LoVo (cell line): ENCODE results near the gene OCEL1.

Experiments used
- DNase-seq: peaks from one replicate; pipeline ENCODE4 v3.0.0-alpha.2; 2016; ENCODE audit warnings: low spot score

OCEL1 gene

GRCh38 chr19:17210296-17210695, 15.7 kb upstream of the OCEL1 start:
- no peak for DNase-seq

- no peak for DNase-seq
Observed at GRCh38 chr19:17211547-17212446, 14.2 kb upstream of the OCEL1 start.

DNA sequence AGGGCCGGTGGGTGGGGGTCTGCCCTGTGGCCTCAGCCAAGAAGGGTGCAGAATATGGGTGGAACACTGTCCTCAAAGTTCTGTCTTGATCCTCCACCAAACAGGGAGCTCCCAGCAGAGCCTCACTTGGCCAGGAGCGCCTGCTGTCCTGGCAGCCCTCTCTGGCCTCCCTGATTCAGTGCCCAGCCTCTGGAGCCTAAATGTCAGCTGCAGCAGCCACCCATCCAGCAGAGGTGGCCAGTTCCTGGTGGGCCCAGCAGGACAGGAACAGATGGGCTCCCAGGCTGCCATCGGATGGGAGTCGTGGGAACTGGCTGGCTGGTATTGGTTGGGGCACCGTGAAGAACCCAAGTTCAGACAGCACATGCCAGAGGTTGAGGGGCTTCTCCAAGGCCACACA, 12.7 kb upstream of the OCEL1 start:
- no peak for DNase-seq

- DNase-seq: no peak
Observed at GRCh38 chr19:17214508-17215126, 11.4 kb upstream of the OCEL1 start.

DNA sequence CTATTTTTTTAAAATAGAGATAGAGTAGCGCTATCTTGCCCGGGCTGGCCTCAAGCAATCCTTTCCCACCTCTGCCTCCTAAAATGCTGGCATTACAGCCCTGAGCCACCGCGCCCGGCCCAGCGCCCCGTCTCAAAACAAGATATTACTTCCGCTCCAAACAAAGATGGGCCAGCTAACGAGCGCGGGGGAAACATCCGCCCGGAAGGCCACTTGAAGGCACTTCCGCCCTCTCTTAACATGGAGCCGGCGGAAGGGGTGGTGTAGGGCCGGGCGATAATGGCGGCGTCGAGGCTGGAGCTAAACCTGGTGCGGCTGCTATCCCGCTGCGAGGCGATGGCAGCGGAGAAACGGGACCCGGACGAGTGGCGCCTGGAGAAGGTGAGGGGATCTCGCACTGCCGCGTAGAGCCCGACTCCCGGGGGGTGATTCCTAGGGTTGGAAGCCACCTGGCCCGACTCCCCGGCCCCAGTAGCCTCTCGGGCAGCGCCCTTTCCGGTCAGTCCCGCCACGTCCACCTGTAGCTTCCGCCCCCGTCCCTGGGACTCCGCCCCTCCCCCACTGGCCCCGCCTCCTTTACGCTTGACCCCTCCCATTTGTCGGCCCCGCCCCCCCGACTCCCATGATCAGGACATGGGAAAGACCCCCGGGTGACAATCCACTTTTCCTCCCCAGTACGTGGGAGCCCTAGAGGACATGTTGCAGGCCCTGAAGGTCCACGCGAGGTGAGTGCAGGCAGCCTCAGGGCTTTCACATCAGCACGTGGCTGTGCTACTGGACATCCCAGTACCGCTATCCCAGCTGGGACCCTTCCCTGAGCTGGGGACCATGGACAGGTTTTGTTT, 10.7 kb upstream of the OCEL1 start, which contains the start of gene USE1:
USE1 (plus strand) TSS at position 231 of the 845 bp plus-strand sequence; CDS start at position 280, 49 bp downstream.
- DNase-seq: peak; percentile 93

DNA sequence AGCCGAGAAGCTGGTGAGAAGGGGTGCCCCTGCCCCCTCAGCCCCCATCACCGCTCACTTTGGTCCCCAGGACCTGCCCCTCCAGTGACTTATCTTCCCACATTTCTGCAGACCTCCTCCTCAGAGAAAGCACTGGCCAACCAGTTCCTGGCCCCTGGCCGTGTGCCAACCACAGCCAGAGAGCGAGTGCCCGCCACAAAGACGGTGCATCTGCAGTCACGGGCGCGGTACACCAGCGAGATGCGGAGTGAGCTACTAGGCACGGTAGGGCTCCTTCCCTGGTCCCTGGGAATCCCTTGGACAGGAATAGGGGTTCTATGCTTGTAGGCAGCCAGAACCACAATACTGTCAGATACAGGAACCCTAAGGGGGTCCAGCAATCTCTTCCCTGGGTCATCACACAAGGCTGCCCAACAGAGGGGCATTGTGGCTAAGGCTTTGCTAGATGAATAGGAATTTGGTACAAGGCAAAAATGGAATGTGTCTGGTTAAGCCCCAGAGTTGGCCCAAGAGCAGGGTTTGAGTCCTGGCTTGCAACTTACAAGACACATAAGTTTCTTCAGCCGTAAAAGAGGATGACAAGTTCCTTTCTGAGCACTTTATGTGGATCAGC, 9.9 kb upstream of the OCEL1 start:
- DNase-seq: no peak

GRCh38 chr19:17219286-17219685, 6.7 kb upstream of the OCEL1 start:
- no peak for DNase-seq

DNA sequence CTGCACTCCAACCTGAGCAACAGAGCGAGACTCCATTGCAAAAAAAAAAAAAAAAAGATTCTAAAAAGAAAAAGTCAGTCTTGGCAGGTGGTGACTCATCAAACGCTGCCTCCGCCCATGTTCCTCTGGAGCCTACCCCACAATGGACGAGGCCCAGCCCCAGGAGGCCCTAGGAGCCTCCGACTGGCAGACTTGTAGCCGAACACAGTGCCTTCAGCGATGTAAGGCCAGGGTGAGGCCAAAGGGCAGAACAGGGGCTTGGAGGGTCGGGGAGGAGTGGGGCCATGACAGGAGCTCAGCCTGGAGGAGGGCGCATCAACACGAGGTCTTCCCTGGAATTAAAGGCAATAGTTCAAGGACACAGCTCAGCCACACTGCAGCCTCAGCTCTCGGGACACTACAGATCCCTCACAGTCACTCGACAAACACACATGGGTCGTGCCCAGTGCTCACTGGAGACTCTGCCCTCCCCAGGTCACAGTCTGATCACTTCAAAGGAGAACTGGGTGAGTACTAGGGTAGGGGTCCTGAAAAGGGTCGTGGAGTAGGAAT, 5.7 kb upstream of the OCEL1 start:
- peak; percentile 39 for DNase-seq

DNA sequence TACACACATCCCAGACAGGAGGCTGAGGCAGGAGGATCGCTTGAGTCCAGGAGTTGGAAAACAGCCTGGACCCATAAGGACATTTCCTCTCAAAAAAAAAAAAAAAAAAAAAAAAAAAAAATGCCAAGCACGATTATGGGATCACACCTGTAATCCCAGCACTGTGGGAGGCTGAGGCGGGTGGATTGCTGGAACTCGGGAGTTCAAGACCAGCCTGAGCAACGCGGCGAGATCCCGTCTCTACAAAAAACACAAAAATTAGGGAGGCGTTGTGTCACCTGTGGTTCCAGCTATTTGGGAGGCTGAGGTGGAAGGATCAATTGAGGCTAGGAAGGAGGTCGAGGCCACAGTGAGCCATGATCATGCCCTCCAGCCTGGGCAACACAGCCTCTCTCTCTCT, 973 bp upstream of the OCEL1 start:
- no peak for DNase-seq

DNA sequence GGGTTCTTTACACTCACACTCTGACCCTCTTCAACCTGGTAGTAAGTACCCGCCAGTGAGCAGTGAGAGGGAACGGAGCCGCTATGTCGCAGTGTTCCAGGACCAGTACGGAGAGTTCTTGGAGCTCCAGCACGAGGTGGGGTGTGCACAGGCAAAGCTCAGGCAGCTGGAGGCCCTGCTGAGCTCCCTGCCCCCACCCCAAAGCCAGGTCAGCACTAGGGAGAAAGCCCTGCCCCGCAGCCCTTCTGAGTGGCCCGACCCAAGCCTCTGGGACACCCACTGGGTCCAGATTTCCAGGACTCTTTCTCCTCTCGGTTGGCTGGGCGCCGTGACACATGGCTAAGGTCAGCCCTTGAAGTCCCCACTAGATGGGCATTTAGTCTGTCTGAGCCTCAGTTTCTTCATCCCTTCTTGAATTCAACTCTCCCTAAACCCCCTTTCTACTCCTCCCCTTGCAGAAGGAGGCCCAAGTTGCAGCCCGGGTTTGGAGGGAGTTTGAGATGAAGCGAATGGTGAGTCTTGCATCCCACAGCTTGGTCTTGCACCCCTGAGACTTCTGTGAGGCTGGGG, 1.9 kb downstream of the OCEL1 start:
- DNase-seq: no peak

- no peak for DNase-seq
Observed at GRCh38 chr19:17229890-17230289, 3.9 kb downstream of the OCEL1 start.

DNA sequence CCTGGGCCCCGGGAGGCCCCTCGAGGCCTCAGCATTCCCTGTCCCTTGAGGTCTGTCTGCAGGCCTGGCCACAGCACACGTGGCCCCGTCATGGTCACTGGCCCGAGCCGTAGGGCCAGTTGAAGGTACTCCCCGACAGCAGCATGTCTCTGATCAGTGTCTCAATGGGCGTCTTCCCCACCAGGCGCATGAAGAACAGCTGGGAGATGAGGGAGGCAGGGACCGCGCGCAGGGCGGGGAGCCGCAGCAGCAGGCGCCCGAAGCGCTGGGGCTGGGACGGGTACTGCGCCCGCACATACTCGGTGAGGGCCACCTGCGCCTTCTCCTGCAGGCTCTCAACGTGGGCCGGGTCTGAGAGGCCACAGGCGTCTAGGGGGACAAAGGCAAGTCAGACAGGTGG, 6.2 kb downstream of the OCEL1 start:
- no peak for DNase-seq

DNA sequence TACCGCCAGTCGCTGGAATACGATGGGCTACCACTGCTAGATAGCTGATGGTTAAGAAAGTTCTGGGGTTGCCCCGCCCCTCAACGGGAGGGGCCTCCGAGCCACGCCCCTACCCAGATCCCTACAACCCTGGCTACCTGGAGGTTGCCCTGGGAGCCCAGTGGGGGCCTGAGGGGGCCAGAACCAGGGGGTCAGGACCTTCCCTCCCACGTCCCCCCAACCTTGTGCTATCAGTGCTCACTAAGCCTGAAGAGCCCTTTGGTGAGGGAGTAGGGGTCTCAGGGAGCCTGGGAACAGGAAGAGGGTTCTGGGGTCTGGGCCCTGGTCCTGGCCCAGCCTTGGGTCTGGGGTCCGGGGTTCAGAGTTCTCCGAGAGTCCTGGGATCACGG, 8.9 kb downstream of the OCEL1 start:
- DNase-seq: peak; percentile 68

GRCh38 chr19:17235300-17235970, 9.4 kb downstream of the OCEL1 start:
- DNase-seq: peak; percentile 73

DNA sequence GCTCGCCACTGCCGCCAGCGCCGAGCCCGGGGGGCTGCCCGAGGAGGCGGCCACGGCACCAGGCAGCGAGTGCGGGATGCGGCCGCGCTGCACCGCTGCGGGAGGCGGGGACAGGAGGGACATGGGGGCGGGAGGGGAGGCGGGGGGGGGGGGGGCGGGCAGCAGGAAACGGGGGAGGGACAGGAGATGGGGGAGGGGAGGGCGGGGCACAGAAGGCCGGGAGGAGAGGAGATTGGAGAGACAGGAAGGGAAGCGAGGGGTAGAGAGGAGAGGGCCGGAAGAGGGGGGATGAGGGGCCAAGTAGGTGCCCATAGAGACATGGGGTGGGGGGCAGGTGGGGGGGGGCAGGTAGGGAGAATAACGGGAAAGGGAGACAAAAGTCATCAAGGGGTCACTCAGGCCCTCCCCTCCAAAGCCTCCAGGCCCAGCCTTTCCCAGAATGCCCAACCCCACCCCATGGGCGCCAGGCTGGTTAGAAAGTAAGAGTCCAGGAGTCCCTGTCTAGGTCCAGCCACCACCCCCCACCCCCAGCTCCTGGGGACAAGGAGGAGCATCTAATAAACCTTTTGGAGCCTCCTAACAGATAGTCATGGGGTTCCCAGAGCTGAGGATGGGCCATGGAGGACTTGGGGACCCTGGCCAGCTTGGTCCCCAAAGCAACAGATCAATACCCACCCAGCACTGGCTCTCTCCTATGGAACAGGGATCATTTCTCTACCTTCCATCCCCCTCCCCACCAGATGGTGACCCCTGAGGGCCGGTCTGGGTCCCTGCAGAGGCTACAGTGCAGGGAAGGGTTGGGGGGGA, 10.1 kb downstream of the OCEL1 start:
- DNase-seq: peak; percentile 18

DNA sequence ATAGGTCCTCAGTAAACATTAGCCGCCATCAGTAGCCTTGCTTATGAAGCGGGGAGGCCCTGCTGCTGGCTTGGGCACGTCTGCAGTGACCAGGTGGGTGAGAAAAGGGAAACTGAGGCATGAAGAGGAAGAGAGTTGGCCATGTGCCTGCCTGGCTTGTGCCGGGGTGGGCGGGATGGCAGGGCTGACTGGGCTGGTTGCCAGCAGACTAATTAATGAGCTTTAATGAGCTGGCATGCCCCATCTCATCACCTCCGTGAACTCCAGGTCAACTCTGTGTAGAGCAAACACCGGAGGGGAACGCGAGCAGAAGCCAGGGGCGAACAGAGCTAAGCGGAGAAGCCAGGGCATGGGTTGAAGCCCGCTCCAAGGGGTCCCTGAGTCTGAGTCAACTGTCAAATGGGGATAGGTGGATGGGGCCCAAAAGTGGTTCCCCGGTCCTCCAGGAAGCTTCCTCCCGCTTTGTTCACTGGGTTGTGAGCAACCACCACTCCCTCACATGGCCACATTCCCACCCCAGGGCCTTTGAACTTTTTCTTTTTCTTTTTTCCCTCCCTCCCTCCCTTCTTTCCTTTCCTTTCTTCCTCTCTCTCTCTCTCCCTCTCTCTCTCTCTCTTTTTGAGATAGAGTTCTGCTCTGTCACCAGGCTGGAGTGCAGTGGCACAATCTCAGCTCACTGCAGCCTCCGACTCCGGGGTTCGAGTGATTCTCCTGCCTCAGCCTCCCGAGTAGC, 11.0 kb downstream of the OCEL1 start:
- no peak for DNase-seq

GRCh38 chr19:17237747-17238706, 12.0 kb downstream of the OCEL1 start:
- no peak for DNase-seq
